ENCODE measurements around the gene MINDY2.

DNA sequence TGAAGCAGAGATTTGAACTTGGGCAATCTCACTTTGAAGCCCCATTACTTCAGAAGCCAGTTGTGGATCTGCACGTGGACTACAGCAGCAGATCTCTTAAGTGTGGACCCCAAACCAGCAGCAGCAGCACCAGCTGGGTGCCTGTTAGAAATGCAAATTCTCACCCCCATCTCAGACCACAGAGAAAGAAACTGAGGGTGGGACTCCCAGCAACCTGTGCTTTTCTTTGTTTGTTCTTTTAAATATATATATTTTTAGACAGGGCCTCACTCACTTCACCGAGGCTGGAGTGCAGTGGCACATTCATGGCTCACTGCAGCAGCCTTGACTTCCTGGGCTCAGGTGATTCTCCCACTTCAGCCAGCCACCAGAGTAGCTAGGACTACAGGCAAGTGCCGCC lies 109.2 kb downstream of the MINDY2 start:
- no peak for TF ChIP-seq POLR2A (IDR thresholded peaks at IDR 0.05)
- TF ChIP-seq, protein P1, sequence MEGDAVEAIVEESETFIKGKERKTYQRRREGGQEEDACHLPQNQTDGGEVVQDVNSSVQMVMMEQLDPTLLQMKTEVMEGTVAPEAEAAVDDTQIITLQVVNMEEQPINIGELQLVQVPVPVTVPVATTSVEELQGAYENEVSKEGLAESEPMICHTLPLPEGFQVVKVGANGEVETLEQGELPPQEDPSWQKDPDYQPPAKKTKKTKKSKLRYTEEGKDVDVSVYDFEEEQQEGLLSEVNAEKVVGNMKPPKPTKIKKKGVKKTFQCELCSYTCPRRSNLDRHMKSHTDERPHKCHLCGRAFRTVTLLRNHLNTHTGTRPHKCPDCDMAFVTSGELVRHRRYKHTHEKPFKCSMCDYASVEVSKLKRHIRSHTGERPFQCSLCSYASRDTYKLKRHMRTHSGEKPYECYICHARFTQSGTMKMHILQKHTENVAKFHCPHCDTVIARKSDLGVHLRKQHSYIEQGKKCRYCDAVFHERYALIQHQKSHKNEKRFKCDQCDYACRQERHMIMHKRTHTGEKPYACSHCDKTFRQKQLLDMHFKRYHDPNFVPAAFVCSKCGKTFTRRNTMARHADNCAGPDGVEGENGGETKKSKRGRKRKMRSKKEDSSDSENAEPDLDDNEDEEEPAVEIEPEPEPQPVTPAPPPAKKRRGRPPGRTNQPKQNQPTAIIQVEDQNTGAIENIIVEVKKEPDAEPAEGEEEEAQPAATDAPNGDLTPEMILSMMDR (IDR thresholded peaks at IDR 0.05) = no peak
